ENCODE results near the gene KRT40.
A peak's percentile ranks its signal among the peaks of the same experiment; 100 is the strongest.
"Not testable (repeated sequence)": the region's sequence is repeated elsewhere in the genome, so short reads cannot be mapped to it uniquely, and the experiment has no call there.

KRT40 gene

GRCh38 chr17:41008811-41009210, 24.7 kb upstream of the KRT40 start, which contains the start of gene KRTAP3-1:
TSS of gene KRTAP3-1 (minus strand) at chr17:41009128. CDS start at chr17:41009074, 54 bp downstream.
- no peak within 1 kb of the TSS for H3K27ac Mint-ChIP-seq
- ATAC-seq (peak; percentile 26), DNase-seq (ENCODE audit: low spot score in 2 of 2) (no peak)
- H3K4me3 Mint-ChIP-seq = no peak within 1 kb of the TSS
- H3K9me3 Mint-ChIP-seq = no peaks in the 10 kb centered on the region
- H3K4me1 Mint-ChIP-seq = no peaks in the 10 kb centered on the region
- H3K36me3 Mint-ChIP-seq = no peaks in the 10 kb centered on the region

DNA sequence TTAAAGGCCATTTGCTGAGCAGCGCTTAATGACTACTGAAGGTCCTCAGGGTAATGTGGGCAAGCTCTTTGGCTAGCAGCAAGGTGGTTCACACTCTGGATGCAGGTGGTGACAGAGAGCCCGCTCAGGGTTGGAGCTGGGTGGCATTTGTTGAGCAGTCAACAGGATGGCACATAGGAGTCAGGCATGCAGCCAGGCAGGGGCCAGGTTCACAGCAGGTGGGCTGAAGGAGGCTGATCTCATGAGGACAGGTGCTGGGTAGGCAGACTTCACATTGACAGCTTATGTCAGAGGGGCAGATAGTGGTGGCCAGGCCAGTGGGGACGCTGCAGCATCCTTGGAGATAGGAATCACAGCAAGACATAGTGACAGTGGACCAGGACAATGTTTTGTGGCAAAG, 20.3 kb upstream of the KRT40 start:
- H3K4me1 Mint-ChIP-seq = no peaks in the 10 kb centered on the region
- H3K4me3 Mint-ChIP-seq = no peak overlapping the region
- no peaks in the 10 kb centered on the region for H3K9me3 Mint-ChIP-seq
- ATAC-seq (no peak), DNase-seq (ENCODE audit: low spot score in 2 of 2) (no peak)
- H3K27ac Mint-ChIP-seq = no peak overlapping the region
- no peaks in the 10 kb centered on the region for H3K36me3 Mint-ChIP-seq

DNA sequence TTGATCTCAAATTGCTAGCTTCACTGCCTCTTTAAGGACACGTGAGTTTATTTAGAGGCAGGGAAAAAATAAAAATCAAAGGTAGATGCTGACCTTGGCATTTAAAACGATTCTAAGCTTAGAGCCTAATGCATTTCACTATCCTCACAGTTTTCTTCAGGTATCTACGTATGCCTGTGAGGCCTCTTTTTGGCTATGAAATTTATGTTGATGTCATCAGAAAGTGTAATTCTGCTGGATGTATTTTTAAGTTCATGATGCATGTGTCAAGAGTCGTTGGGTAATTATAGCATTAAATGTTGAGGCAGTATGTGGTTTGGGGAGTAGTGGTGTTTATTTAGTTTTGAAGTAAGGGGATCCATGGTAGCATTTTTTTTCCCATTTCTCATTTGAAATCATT, 19.8 kb upstream of the KRT40 start:
- no peaks in the 10 kb centered on the region for H3K9me3 Mint-ChIP-seq
- no peaks in the 10 kb centered on the region for H3K4me1 Mint-ChIP-seq
- no peaks in the 10 kb centered on the region for H3K36me3 Mint-ChIP-seq
- ATAC-seq (no peak), DNase-seq (ENCODE audit: low spot score in 2 of 2) (no peak)
- no peak overlapping the region for H3K27ac Mint-ChIP-seq
- no peak overlapping the region for H3K4me3 Mint-ChIP-seq

DNA sequence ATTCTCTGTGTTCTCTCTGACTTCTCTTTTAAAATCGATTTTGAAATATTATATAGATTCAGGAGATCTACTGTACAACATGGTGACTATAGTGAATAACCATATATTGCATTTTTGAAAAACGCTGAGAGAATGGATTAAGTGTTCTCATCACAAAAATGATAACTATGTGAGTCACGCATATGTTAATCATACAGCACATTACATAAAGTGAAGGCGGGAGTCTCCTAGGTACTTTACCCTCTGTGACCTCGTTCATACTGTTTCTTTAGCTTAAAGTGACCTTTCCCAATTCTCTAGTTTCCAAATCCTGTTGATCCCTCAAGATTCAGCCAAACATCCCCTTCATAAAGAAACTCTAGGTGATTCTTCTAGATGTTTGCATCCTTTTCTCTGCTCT, 18.7 kb upstream of the KRT40 start:
- Mint-ChIP-seq H3K36me3 (no peaks in the 10 kb centered on the region), H3K9me3 (no peaks in the 10 kb centered on the region), H3K4me3 (no peak overlapping the region), H3K27ac (no peak overlapping the region), H3K4me1 (no peaks in the 10 kb centered on the region)
- DNase-seq (ENCODE audit: low spot score in 2 of 2) = no peak
- ATAC-seq = no peak

DNA sequence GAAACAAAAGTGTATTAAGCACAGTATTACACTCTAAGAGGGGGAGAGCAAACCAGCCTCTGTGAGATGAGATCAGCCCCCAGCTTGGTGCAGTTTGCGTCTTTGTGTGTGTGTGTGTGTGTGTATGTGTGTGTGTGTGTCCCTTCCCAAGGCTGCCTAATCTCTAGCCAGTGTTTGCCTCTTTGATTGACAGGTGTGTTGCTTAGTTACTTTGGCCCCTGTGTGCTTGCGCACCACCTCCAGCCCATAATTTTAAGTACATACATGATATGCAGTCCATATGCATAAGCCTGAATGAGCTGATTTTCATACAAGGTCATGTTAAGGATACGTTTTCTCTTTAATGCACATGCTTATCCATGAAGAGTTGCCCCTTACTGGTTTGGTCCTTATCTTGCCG, 17.7 kb upstream of the KRT40 start:
- Mint-ChIP-seq H3K36me3 (no peaks in the 10 kb centered on the region), H3K4me3 (no peak overlapping the region), H3K9me3 (no peaks in the 10 kb centered on the region), H3K27ac (no peak overlapping the region), H3K4me1 (no peaks in the 10 kb centered on the region)
- ATAC-seq (no peak), DNase-seq (ENCODE audit: low spot score in 2 of 2) (no peak)

GRCh38 chr17:40999563-40999962, 15.4 kb upstream of the KRT40 start, which contains the start of gene KRTAP3-2:
TSS of gene KRTAP3-2 (minus strand) at chr17:40999906. CDS start at chr17:40999853, 53 bp downstream.
- not testable (repeated sequence) for H3K36me3 Mint-ChIP-seq; H3K4me3 Mint-ChIP-seq; H3K27ac Mint-ChIP-seq; H3K4me1 Mint-ChIP-seq; DNase-seq (ENCODE audit: low spot score in 2 of 2); ATAC-seq; H3K9me3 Mint-ChIP-seq

- Mint-ChIP-seq H3K9me3 (no peaks in the 10 kb centered on the region), H3K36me3 (no peaks in the 10 kb centered on the region), H3K4me3 (no peak overlapping the region), H3K4me1 (no peaks in the 10 kb centered on the region), H3K27ac (no peak overlapping the region)
- ATAC-seq = no peak
- DNase-seq (ENCODE audit: low spot score in 2 of 2) = no peak
Observed at GRCh38 chr17:40997361-40997760, 13.2 kb upstream of the KRT40 start.

- DNase-seq (ENCODE audit: low spot score in 2 of 2) (no peak), ATAC-seq (no peak)
- Mint-ChIP-seq H3K4me1 (no peaks in the 10 kb centered on the region), H3K27ac (no peak overlapping the region), H3K36me3 (no peaks in the 10 kb centered on the region), H3K9me3 (no peaks in the 10 kb centered on the region), H3K4me3 (no peak overlapping the region)
Observed at GRCh38 chr17:40996829-40997228, 12.7 kb upstream of the KRT40 start.

- no peaks in the 10 kb centered on the region for H3K9me3 Mint-ChIP-seq
- no peaks in the 10 kb centered on the region for H3K4me1 Mint-ChIP-seq
- no peak for ATAC-seq
- DNase-seq (ENCODE audit: low spot score in 2 of 2) = no peak
- no peaks in the 10 kb centered on the region for H3K36me3 Mint-ChIP-seq
- H3K4me3 Mint-ChIP-seq = no peak overlapping the region
- no peak overlapping the region for H3K27ac Mint-ChIP-seq
Observed at GRCh38 chr17:40995116-40995515, 11.0 kb upstream of the KRT40 start.

DNA sequence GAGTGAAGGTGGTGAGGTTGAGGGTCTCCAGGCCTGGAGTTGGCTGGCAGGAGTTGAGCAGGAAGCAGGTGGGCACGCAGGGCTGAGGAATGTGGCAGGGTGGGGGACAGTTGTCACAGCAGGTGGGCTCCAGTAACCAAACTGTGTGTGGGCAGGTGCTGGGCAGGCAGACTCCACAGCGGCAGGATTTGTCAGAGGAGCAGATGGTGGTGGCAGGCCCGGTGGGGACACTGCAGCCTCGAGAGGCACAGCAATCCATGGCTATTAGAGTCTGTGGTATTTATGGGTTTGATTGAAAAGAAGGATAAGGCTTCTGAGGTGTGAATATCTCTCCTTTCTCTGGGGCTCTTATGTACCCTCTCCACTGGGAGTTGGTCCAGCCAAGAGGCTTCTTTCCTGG, 9.7 kb upstream of the KRT40 start, which contains the start of gene KRTAP3-3:
Gene KRTAP3-3, minus strand, starts transcription at position 326 of the 400 bp plus-strand sequence. Its CDS starts 67 bp downstream, at position 259.
- Mint-ChIP-seq H3K9me3 (no peaks in the 10 kb centered on the region), H3K4me1 (no peaks in the 10 kb centered on the region), H3K36me3 (no peaks in the 10 kb centered on the region), H3K27ac (no peak within 1 kb of the TSS), H3K4me3 (no peak within 1 kb of the TSS)
- ATAC-seq (no peak), DNase-seq (ENCODE audit: low spot score in 2 of 2) (no peak)

DNA sequence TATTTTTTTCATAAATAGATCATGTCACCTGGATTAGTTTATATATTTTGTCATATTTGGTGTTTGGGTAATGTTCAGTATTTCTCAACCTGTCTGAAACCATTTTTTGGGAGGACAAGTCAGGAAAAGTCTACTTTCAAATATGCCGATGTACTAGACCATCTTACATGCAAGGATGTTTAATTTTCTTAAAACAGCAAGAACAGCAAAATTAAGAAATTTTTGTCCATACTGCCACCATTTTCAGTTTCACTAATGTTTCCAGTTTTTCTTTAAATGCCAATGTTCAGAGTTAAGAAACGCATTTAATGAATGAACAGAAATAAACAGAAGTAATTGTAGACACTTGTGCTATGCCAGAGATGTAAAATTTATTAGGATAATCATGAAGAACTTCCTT, 9.0 kb upstream of the KRT40 start:
- no peak for DNase-seq (ENCODE audit: low spot score in 2 of 2)
- no peaks in the 10 kb centered on the region for H3K9me3 Mint-ChIP-seq
- H3K27ac Mint-ChIP-seq = no peak overlapping the region
- no peak for ATAC-seq
- H3K4me1 Mint-ChIP-seq = no peaks in the 10 kb centered on the region
- no peaks in the 10 kb centered on the region for H3K36me3 Mint-ChIP-seq
- H3K4me3 Mint-ChIP-seq = no peak overlapping the region

GRCh38 chr17:40992666-40993065, 8.5 kb upstream of the KRT40 start:
- Mint-ChIP-seq H3K27ac (no peak overlapping the region), H3K36me3 (no peaks in the 10 kb centered on the region), H3K4me1 (no peaks in the 10 kb centered on the region), H3K9me3 (no peaks in the 10 kb centered on the region), H3K4me3 (no peak overlapping the region)
- no peak for DNase-seq (ENCODE audit: low spot score in 2 of 2)
- ATAC-seq = no peak

DNA sequence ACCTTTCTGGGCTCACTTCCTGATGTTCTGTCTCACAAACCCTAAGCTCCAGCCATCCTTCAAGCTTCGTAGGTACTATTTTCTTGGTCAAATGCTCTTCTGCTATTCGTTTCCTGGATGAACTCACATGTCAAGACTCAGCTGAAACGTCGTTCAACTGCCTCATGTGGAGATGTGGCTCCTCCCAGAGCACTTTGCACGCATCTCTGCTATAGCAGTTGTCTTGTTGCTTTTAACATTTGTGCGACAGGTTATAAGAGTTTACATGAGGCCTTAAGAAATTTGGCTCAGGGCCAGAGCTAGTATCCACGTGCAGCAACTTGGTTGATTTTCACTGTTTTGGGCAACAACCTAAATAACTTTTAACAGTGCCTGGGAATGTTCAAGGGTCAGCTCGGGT, 2.8 kb upstream of the KRT40 start:
- Mint-ChIP-seq H3K9me3 (no peaks in the 10 kb centered on the region), H3K4me3 (no peak overlapping the region), H3K4me1 (no peaks in the 10 kb centered on the region), H3K27ac (no peak overlapping the region), H3K36me3 (no peaks in the 10 kb centered on the region)
- DNase-seq (ENCODE audit: low spot score in 2 of 2) = no peak
- ATAC-seq = no peak

DNA sequence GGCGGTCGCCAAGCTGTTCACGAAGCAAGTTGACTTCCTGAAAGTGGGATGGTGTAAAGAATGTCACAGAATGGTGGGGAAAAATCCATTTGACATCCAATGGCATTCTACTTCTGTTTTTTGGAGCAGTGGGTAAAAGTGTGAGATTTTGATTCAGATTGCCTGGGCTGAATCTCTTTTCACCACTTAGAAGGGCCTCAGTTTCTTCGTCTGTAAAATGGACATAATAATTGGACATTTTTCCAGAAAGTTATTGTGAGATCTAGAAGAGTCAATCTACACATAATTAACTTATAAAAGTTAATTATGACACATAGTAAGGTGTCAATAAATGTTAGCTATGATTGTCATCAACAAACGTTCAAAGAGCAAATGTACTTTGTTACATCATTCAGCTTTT, 3.0 kb downstream of the KRT40 start:
- no peak overlapping the region for H3K4me3 Mint-ChIP-seq
- no peaks in the 10 kb centered on the region for H3K36me3 Mint-ChIP-seq
- no peaks in the 10 kb centered on the region for H3K4me1 Mint-ChIP-seq
- DNase-seq (ENCODE audit: low spot score in 2 of 2) = no peak
- H3K27ac Mint-ChIP-seq = no peak overlapping the region
- ATAC-seq = no peak
- no peaks in the 10 kb centered on the region for H3K9me3 Mint-ChIP-seq

GRCh38 chr17:40980596-40980995, 3.5 kb downstream of the KRT40 start:
- no peak for DNase-seq (ENCODE audit: low spot score in 2 of 2)
- H3K9me3 Mint-ChIP-seq = no peaks in the 10 kb centered on the region
- ATAC-seq = no peak
- no peak overlapping the region for H3K4me3 Mint-ChIP-seq
- H3K27ac Mint-ChIP-seq = no peak overlapping the region
- H3K4me1 Mint-ChIP-seq = no peaks in the 10 kb centered on the region
- no peaks in the 10 kb centered on the region for H3K36me3 Mint-ChIP-seq

- no peaks in the 10 kb centered on the region for H3K36me3 Mint-ChIP-seq
- DNase-seq (ENCODE audit: low spot score in 2 of 2) = no peak
- no peak overlapping the region for H3K27ac Mint-ChIP-seq
- ATAC-seq = no peak
- no peaks in the 10 kb centered on the region for H3K9me3 Mint-ChIP-seq
- no peaks in the 10 kb centered on the region for H3K4me1 Mint-ChIP-seq
- H3K4me3 Mint-ChIP-seq = no peak overlapping the region
Observed at GRCh38 chr17:40980117-40980516, 4.0 kb downstream of the KRT40 start.

GRCh38 chr17:40978575-40979151, 5.5 kb downstream of the KRT40 start:
- Mint-ChIP-seq H3K36me3 (no peaks in the 10 kb centered on the region), H3K4me1 (no peaks in the 10 kb centered on the region), H3K27ac (no peak overlapping the region), H3K9me3 (no peaks in the 10 kb centered on the region), H3K4me3 (no peak overlapping the region)
- no peak for ATAC-seq
- DNase-seq (ENCODE audit: low spot score in 2 of 2) = no peak
